Astrocyte (in vitro differentiated cells and primary cell): ENCODE results near the gene ATCAY. TPM values are rescaled to one million over a fixed set of nuclear protein-coding genes. Genes with fewer than 3 reads are reported as not detected.

Experiments
- DNase-seq: peaks from one replicate; pipeline ENCODE4 v3.0.0-alpha.2; 2010; ENCODE audit warnings: low read depth
- FAIRE-seq: peaks from 2 replicates; lab custom pipeline; 2011; peaks lifted over from hg19 to GRCh38; lab: Jason Lieb, UNC
- H2AFZ ChIP-seq: 2 replicates; pipeline ENCODE4 v1.6.0; 2012; ENCODE audit warnings: low read depth, low read length, inconsistent platforms
- H3K27ac ChIP-seq: 2 replicates; pipeline ENCODE4 v1.5.1; 2011; ENCODE audit warnings: low read depth, low read length, inconsistent platforms
- H3K27me3 ChIP-seq: 2 replicates; pipeline ENCODE4 v1.6.0; 2011; ENCODE audit warnings: low read length, inconsistent platforms; ENCODE audit not compliant: insufficient read depth
- H3K36me3 ChIP-seq: 2 replicates; pipeline ENCODE4 v1.5.1; 2011; ENCODE audit warnings: low read length, inconsistent platforms; ENCODE audit not compliant: insufficient read depth
- H3K4me1 ChIP-seq: 2 replicates; pipeline ENCODE4 v1.5.1; 2011; ENCODE audit warnings: low read length, inconsistent platforms; ENCODE audit not compliant: insufficient read depth
- H3K4me2 ChIP-seq: 2 replicates; pipeline ENCODE4 v1.6.0; 2012; ENCODE audit warnings: low read length, inconsistent platforms
- H3K4me3 ChIP-seq: 2 replicates; pipeline ENCODE4 v1.5.1; 2011; ENCODE audit warnings: low read depth, mild to moderate bottlenecking, low read length, inconsistent platforms; ENCODE audit not compliant: insufficient read depth
- H3K79me2 ChIP-seq: 2 replicates; pipeline ENCODE4 v1.6.0; 2012; ENCODE audit warnings: mild to moderate bottlenecking, low read length, inconsistent platforms; ENCODE audit not compliant: insufficient read depth
- H3K9ac ChIP-seq: 2 replicates; pipeline ENCODE4 v1.6.0; 2012; ENCODE audit warnings: mild to moderate bottlenecking, low read length, inconsistent platforms
- H3K9me3 ChIP-seq: 2 replicates; pipeline ENCODE4 v1.5.1; 2012; ENCODE audit warnings: low read depth, mild to moderate bottlenecking, low read length, inconsistent platforms; ENCODE audit not compliant: insufficient read depth
- H4K20me1 ChIP-seq: 2 replicates; pipeline ENCODE4 v1.6.0; 2012; ENCODE audit warnings: low read length, inconsistent platforms; ENCODE audit not compliant: insufficient read depth
- H3K27ac Mint-ChIP-seq: one replicate; pipeline ENCODE4 v1.8.0; 2021; ENCODE audit warnings: mild to moderate bottlenecking, mixed read lengths; ENCODE audit not compliant: unreplicated experiment
- H3K27me3 Mint-ChIP-seq: one replicate; pipeline ENCODE4 v1.8.0; 2021; ENCODE audit warnings: low read depth, mixed read lengths; ENCODE audit not compliant: unreplicated experiment
- H3K36me3 Mint-ChIP-seq: one replicate; pipeline ENCODE4 v1.8.0; 2021; ENCODE audit warnings: low read depth, mixed read lengths; ENCODE audit not compliant: unreplicated experiment
- H3K4me1 Mint-ChIP-seq: one replicate; pipeline ENCODE4 v1.8.0; 2021; ENCODE audit warnings: low read depth, mixed read lengths; ENCODE audit not compliant: unreplicated experiment
- H3K4me3 Mint-ChIP-seq: one replicate; pipeline ENCODE4 v1.8.0; 2021; ENCODE audit warnings: mild to moderate bottlenecking, moderate library complexity, mixed read lengths; ENCODE audit not compliant: unreplicated experiment
- H3K9me3 Mint-ChIP-seq: one replicate; pipeline ENCODE4 v1.8.0; 2021; ENCODE audit warnings: mild to moderate bottlenecking, mixed read lengths; ENCODE audit not compliant: unreplicated experiment
- CTCF ChIP-seq: IDR thresholded peaks from 2 replicates; pipeline ENCODE4 v1.5.1; 2011; ENCODE audit warnings: low read depth, mild to moderate bottlenecking, inconsistent platforms, low read length, moderate library complexity; ENCODE audit not compliant: insufficient read depth
- EZH2 ChIP-seq: IDR thresholded peaks from 2 replicates; pipeline ENCODE4 v1.6.1; 2012; ENCODE audit warnings: mild to moderate bottlenecking, low read length, inconsistent platforms; ENCODE audit not compliant: insufficient read depth
- total RNA-seq: library from RNA; stranded (reverse); gene quantifications from 2 replicates; pipeline ENCODE4 v1.2.1, GENCODE V29; 2021

Gene ATCAY
- total RNA-seq, 1 donor from 2014 or later: 6.5 TPM

- H3K27ac Mint-ChIP-seq: no peak overlapping the region
- no peaks in the 10 kb centered on the region for H3K36me3 ChIP-seq
- FAIRE-seq: no peak
These were observed 42.6 kb upstream of the ATCAY start for GRCh38 chr19:3837922-3838321.

GRCh38 chr19:3838661-3839060 lies 41.8 kb upstream of the ATCAY start:
- no peak overlapping the region for H3K4me3 ChIP-seq
- no peak overlapping the region for H3K4me2 ChIP-seq
- H4K20me1 ChIP-seq: no peaks in the 10 kb centered on the region
- DNase-seq: no peak
- peaks cover 6% of the 10 kb centered on the region for H3K27me3 ChIP-seq
- TF ChIP-seq EZH2 (no peak), CTCF (no peak)
- Mint-ChIP-seq H3K36me3 (peaks cover 2% of the 10 kb centered on the region), H3K4me1 (no peaks in the 10 kb centered on the region), H3K4me3 (no peak overlapping the region), H3K27ac (no peak overlapping the region), H3K27me3 (peaks cover 32% of the 10 kb centered on the region), H3K9me3 (peaks cover 10% of the 10 kb centered on the region)
- no peaks in the 10 kb centered on the region for H3K4me1 ChIP-seq
- no peak overlapping the region for H2AFZ ChIP-seq
- FAIRE-seq: no peak
- no peak overlapping the region for H3K27ac ChIP-seq
- H3K9me3 ChIP-seq: peaks cover 10% of the 10 kb centered on the region
- no peaks in the 10 kb centered on the region for H3K36me3 ChIP-seq
- H3K79me2 ChIP-seq: no peaks in the 10 kb centered on the region
- H3K9ac ChIP-seq: no peak overlapping the region

More at GRCh38 chr19:3837922-3838321, 42.6 kb upstream of the ATCAY start:
- TF ChIP-seq EZH2: no peak
- no peak for TF ChIP-seq CTCF
- H3K4me1 ChIP-seq: no peaks in the 10 kb centered on the region
- H3K79me2 ChIP-seq: no peaks in the 10 kb centered on the region
- H2AFZ ChIP-seq: no peak overlapping the region
- no peak overlapping the region for H3K4me2 ChIP-seq
- no peak overlapping the region for H3K27ac ChIP-seq
- Mint-ChIP-seq H3K4me3 (no peak overlapping the region), H3K4me1 (no peaks in the 10 kb centered on the region), H3K9me3 (peaks cover 10% of the 10 kb centered on the region), H3K36me3 (peaks cover 2% of the 10 kb centered on the region), H3K27me3 (peaks cover 32% of the 10 kb centered on the region)
- H3K9ac ChIP-seq: no peak overlapping the region
- DNase-seq: no peak
- no peak overlapping the region for H3K4me3 ChIP-seq
- H3K9me3 ChIP-seq: peaks cover 10% of the 10 kb centered on the region
- H4K20me1 ChIP-seq: no peaks in the 10 kb centered on the region
- H3K27me3 ChIP-seq: peaks cover 6% of the 10 kb centered on the region

- Histone ChIP-seq H3K36me3 (no peaks in the 10 kb centered on the region), H3K4me1 (no peaks in the 10 kb centered on the region), H3K4me3 (no peak overlapping the region), H4K20me1 (no peaks in the 10 kb centered on the region), H3K27me3 (peaks cover 6% of the 10 kb centered on the region), H3K4me2 (no peak overlapping the region), H3K79me2 (no peaks in the 10 kb centered on the region), H3K9me3 (peaks cover 10% of the 10 kb centered on the region), H3K27ac (no peak overlapping the region), H3K9ac (no peak overlapping the region), H2AFZ (no peak overlapping the region)
- no peak for TF ChIP-seq EZH2
- no peak for TF ChIP-seq CTCF
- peaks cover under 1% of the 10 kb centered on the region for H3K4me1 Mint-ChIP-seq
- FAIRE-seq (no peak), DNase-seq (no peak)
- H3K4me3 Mint-ChIP-seq: no peak overlapping the region
- H3K27me3 Mint-ChIP-seq: peaks cover 31% of the 10 kb centered on the region
- H3K27ac Mint-ChIP-seq: no peak overlapping the region
- peaks cover 2% of the 10 kb centered on the region for H3K36me3 Mint-ChIP-seq
- peaks cover 9% of the 10 kb centered on the region for H3K9me3 Mint-ChIP-seq
These were observed 40.5 kb upstream of the ATCAY start for GRCh38 chr19:3839941-3840340.
